H1 (cell line): ENCODE data around the gene NOTCH2. TPM values are rescaled to one million over a fixed set of nuclear protein-coding genes. Genes with fewer than 3 reads are reported as not detected.

Source experiments
- CTCF ChIA-PET: fragments of 300-600 bp; sonication (Branson Sonifier 250); formaldehyde crosslinking; loops from one replicate; lab custom pipeline; 2021; ENCODE audit not compliant: partially characterized antibody; lab: Charles Lee
- POLR2A ChIA-PET: fragments of 300-600 bp; sonication (Branson Sonifier 250); formaldehyde crosslinking; loops from one replicate; lab custom pipeline; 2021; ENCODE audit warnings: inconsistent platforms; ENCODE audit not compliant: partially characterized antibody; lab: Charles Lee
- DNase-seq, 2 experiments: peaks; one replicate each; pipeline versions ENCODE4 v3.0.0 to v3.0.0-alpha.2; 2010 to 2022; ENCODE audit warnings: low spot score in 2 of 2, low read depth in 1 of 2, mixed read lengths in 1 of 2
- FAIRE-seq: peaks from 2 replicates; lab custom pipeline; 2011; peaks lifted over from hg19 to GRCh38; lab: Jason Lieb, UNC
- H2AFZ ChIP-seq: 2 replicates; pipeline ENCODE4 v1.8.1; 2012; ENCODE audit warnings: low read length, inconsistent platforms
- H2AK5ac ChIP-seq: 2 replicates; pipeline ENCODE4 v1.6.1; 2013; ENCODE audit warnings: low read depth, low read length
- H2BK120ac ChIP-seq: replicated peaks from 2 replicates; pipeline ENCODE3; 2013; ENCODE audit warnings: low read depth, low read length, inconsistent platforms
- H2BK12ac ChIP-seq: 2 replicates; pipeline ENCODE4 v1.6.1; 2013; ENCODE audit warnings: low read depth, low read length
- H2BK15ac ChIP-seq: 2 replicates; pipeline ENCODE4 v1.6.1; 2013; ENCODE audit warnings: low read length
- H2BK20ac ChIP-seq: 2 replicates; pipeline ENCODE4 v1.6.1; 2013; ENCODE audit warnings: low read length
- H2BK5ac ChIP-seq: 2 replicates; pipeline ENCODE4 v1.6.1; 2013; ENCODE audit warnings: low read depth, low read length
- H3K14ac ChIP-seq: 2 replicates; pipeline ENCODE4 v1.6.1; 2013; ENCODE audit warnings: inconsistent platforms; ENCODE audit not compliant: insufficient read length
- H3K18ac ChIP-seq: 2 replicates; pipeline ENCODE4 v1.6.1; 2013; ENCODE audit warnings: low read length; ENCODE audit errors: extremely low read depth
- H3K23ac ChIP-seq: 2 replicates; pipeline ENCODE4 v1.6.1; 2013; ENCODE audit warnings: inconsistent platforms; ENCODE audit not compliant: insufficient read length
- H3K23me2 ChIP-seq: 2 replicates; pipeline ENCODE4 v1.6.1; 2013; ENCODE audit warnings: low read depth, low read length
- H3K27ac ChIP-seq: 2 replicates; pipeline ENCODE4 v1.6.1; 2011; ENCODE audit warnings: low read depth, low read length, inconsistent platforms
- H3K27me3 ChIP-seq, 4 experiments: replicated peaks in 1 of 4; 1 replicate in 1 of 4; 2 replicates in 3 of 4; pipeline versions ENCODE4 v1.6.1 to v1.8.1; 2011 to 2013; ENCODE audit warnings: low read length in 3 of 4, mild to moderate bottlenecking in 3 of 4, inconsistent platforms in 2 of 4, mixed read lengths in 2 of 4, moderate library complexity in 1 of 4; ENCODE audit not compliant: control insufficient read depth in 3 of 4, insufficient read depth in 3 of 4; ENCODE audit errors: extremely low read depth in 1 of 4
- H3K36me3 ChIP-seq, 4 experiments: 2 replicates each; pipeline versions ENCODE4 v1.6.1 to v1.8.1; 2011 to 2013; ENCODE audit warnings: mild to moderate bottlenecking in 4 of 4, low read length in 3 of 4, moderate library complexity in 2 of 4, control low read depth in 1 of 4, inconsistent platforms in 1 of 4; ENCODE audit not compliant: insufficient read depth in 4 of 4, control insufficient read depth in 2 of 4
- H3K4ac ChIP-seq: replicated peaks from 2 replicates; pipeline ENCODE3; 2013; ENCODE audit warnings: low read length, low read depth, mixed read lengths, inconsistent platforms; ENCODE audit not compliant: insufficient read length
- H3K4me1 ChIP-seq, 4 experiments: replicated peaks in 1 of 4; 1 replicate in 1 of 4; 2 replicates in 3 of 4; pipeline versions ENCODE4 v1.6.1 to v1.8.1; 2011 to 2013; ENCODE audit warnings: low read length in 3 of 4, inconsistent platforms in 2 of 4, mixed read lengths in 1 of 4; ENCODE audit not compliant: insufficient read depth in 4 of 4, control insufficient read depth in 3 of 4
- H3K4me2 ChIP-seq, 2 experiments: 2 replicates each; pipeline versions ENCODE4 v1.6.1 to v1.8.1; 2011 to 2013; ENCODE audit warnings: low read depth in 2 of 2, low read length in 2 of 2, control low read depth in 1 of 2, inconsistent platforms in 1 of 2, mild to moderate bottlenecking in 1 of 2; ENCODE audit not compliant: insufficient read depth in 1 of 2
- H3K4me3 ChIP-seq, 4 experiments: fragments of 200-600, 300-600 bp in 1 of 4; sonication (generic), shearing (Covaris generic), sonication (Bioruptor Twin) in 1 of 4; 2 replicates each; pipeline versions ENCODE4 v1.5.1 to v1.8.1; 2011 to 2016; ENCODE audit warnings: low read length in 4 of 4, low read depth in 3 of 4, control low read depth in 2 of 4, inconsistent platforms in 2 of 4, mild to moderate bottlenecking in 2 of 4, mixed read lengths in 1 of 4, moderate library complexity in 1 of 4; ENCODE audit not compliant: insufficient read depth in 2 of 4; ENCODE audit errors: extremely low read depth in 1 of 4
- H3K56ac ChIP-seq: replicated peaks from 2 replicates; pipeline ENCODE3; 2013; ENCODE audit warnings: low read depth, mild to moderate bottlenecking, mixed read lengths, low read length, inconsistent platforms; ENCODE audit not compliant: insufficient read length
- H3K79me1 ChIP-seq: 2 replicates; pipeline ENCODE4 v1.6.1; 2013; ENCODE audit warnings: low read depth, low read length, control low read depth
- H3K79me2 ChIP-seq, 2 experiments: 2 replicates each; pipeline versions ENCODE4 v1.6.1 to v1.8.1; 2012 to 2013; ENCODE audit warnings: low read length in 2 of 2, mild to moderate bottlenecking in 2 of 2, inconsistent platforms in 1 of 2; ENCODE audit not compliant: insufficient read depth in 2 of 2, control insufficient read depth in 1 of 2
- H3K9ac ChIP-seq, 4 experiments: replicated peaks in 1 of 4; 1 replicate in 1 of 4; 2 replicates in 3 of 4; pipeline versions ENCODE4 v1.6.1 to v1.8.1; 2011 to 2013; ENCODE audit warnings: low read depth in 3 of 4, low read length in 3 of 4, control low read depth in 2 of 4, mild to moderate bottlenecking in 2 of 4, moderate library complexity in 2 of 4, inconsistent platforms in 1 of 4; ENCODE audit errors: extremely low read depth in 1 of 4
- H3K9me3 ChIP-seq, 2 experiments: 2 replicates each; pipeline versions ENCODE4 v1.6.1 to v1.8.1; 2012 to 2013; ENCODE audit warnings: mild to moderate bottlenecking in 2 of 2, moderate library complexity in 2 of 2, control low read depth in 1 of 2, inconsistent platforms in 1 of 2, low read depth in 1 of 2, low read length in 1 of 2, mixed read lengths in 1 of 2; ENCODE audit not compliant: insufficient read depth in 2 of 2
- H4K20me1 ChIP-seq, 2 experiments: replicated peaks in 1 of 2; 2 replicates each; pipeline versions ENCODE3 to v1.8.1; 2011 to 2013; ENCODE audit warnings: inconsistent platforms in 2 of 2, low read length in 2 of 2, mild to moderate bottlenecking in 1 of 2; ENCODE audit not compliant: insufficient read depth in 2 of 2, control insufficient read depth in 1 of 2
- H4K5ac ChIP-seq: 2 replicates; pipeline ENCODE4 v1.6.1; 2013; ENCODE audit warnings: low read length, low read depth, mixed read lengths, inconsistent platforms; ENCODE audit not compliant: insufficient read length
- H4K8ac ChIP-seq: 2 replicates; pipeline ENCODE4 v1.8.0; 2013; ENCODE audit warnings: mild to moderate bottlenecking, moderate library complexity, low read length, inconsistent platforms; ENCODE audit not compliant: insufficient read depth; ENCODE audit errors: extremely low read depth
- H4K91ac ChIP-seq: replicated peaks from 2 replicates; pipeline ENCODE3; 2013; ENCODE audit warnings: low read length, mixed read lengths, inconsistent platforms; ENCODE audit not compliant: insufficient read length
- BACH1 ChIP-seq: IDR thresholded peaks from 2 replicates; pipeline ENCODE4 v1.6.1; 2012; ENCODE audit warnings: low read length, improper control_type of control experiment
- E2F6 ChIP-seq: IDR thresholded peaks from 2 replicates; pipeline ENCODE4 v1.6.1; 2012; ENCODE audit warnings: inconsistent platforms
- EP300 ChIP-seq, 2 experiments: IDR thresholded peaks; 1 replicate in 1 of 2; 2 replicates in 1 of 2; pipeline ENCODE4 v1.6.1; 2011 to 2012; ENCODE audit warnings: low read depth in 2 of 2, low read length in 2 of 2, mild to moderate bottlenecking in 2 of 2, borderline replicate concordance in 1 of 2, inconsistent platforms in 1 of 2, moderate library complexity in 1 of 2
- JUND ChIP-seq: IDR thresholded peaks from 2 replicates; pipeline ENCODE4 v1.6.1; 2011; ENCODE audit warnings: mild to moderate bottlenecking, improper control_type of control experiment, low read length
- KDM4A ChIP-seq: IDR thresholded peaks from one replicate; pipeline ENCODE4 v1.7.1; 2012; ENCODE audit warnings: low read depth, mild to moderate bottlenecking, moderate library complexity, low read length, inconsistent platforms; ENCODE audit not compliant: severe bottlenecking
- PHF8 ChIP-seq: fragments of 200-600 bp; sonication (generic); conservative IDR thresholded peaks from 2 replicates; pipeline ENCODE4 v1.7.1; 2012; ENCODE audit warnings: low read depth, mild to moderate bottlenecking, inconsistent platforms, low read length, moderate library complexity
- POLR2A ChIP-seq, 2 experiments: IDR thresholded peaks; 1 replicate in 1 of 2; 2 replicates in 1 of 2; pipeline ENCODE4 v1.6.1; 2011; ENCODE audit warnings: low read depth in 2 of 2, low read length in 2 of 2, mild to moderate bottlenecking in 2 of 2; ENCODE audit errors: control extremely low read depth in 1 of 2
- POLR2AphosphoS5 ChIP-seq: IDR thresholded peaks from 2 replicates; pipeline ENCODE4 v1.6.1; 2011; ENCODE audit warnings: low read depth, low read length
- RBBP5 ChIP-seq: IDR thresholded peaks from 2 replicates; pipeline ENCODE4 v1.7.1; 2012; ENCODE audit warnings: low read depth, mild to moderate bottlenecking, inconsistent platforms, low read length, moderate library complexity, borderline replicate concordance
- RNF2 ChIP-seq: fragments of 200-900, 300-1000 bp; sonication (generic); IDR thresholded peaks from 2 replicates; pipeline ENCODE4 v1.7.1; 2016; ENCODE audit warnings: borderline replicate concordance, low read depth, mild to moderate bottlenecking, antibody characterized with exemption, low read length; ENCODE audit not compliant: poor library complexity, severe bottlenecking; ENCODE audit errors: missing control alignments
- SP4 ChIP-seq: IDR thresholded peaks from 2 replicates; pipeline ENCODE4 v1.6.1; 2012; ENCODE audit warnings: low read length, inconsistent platforms
- SUZ12 ChIP-seq: fragments of 200-600 bp; sonication (generic); IDR thresholded peaks from 2 replicates; pipeline ENCODE4 v1.6.1; 2012; ENCODE audit warnings: mild to moderate bottlenecking, inconsistent platforms, low read length, moderate library complexity, mixed read lengths
- TAF1 ChIP-seq: IDR thresholded peaks from 2 replicates; pipeline ENCODE4 v1.6.1; 2011; ENCODE audit warnings: mild to moderate bottlenecking, low read depth, low read length
- TBP ChIP-seq: IDR thresholded peaks from 2 replicates; pipeline ENCODE4 v1.6.1; 2011; ENCODE audit warnings: low read depth, low read length, improper control_type of control experiment
- polyA plus RNA-seq, 7 experiments: library from polyadenylated mRNA; depleted of rRNA in 3 of 7; stranded (reverse) in 5 of 7; unstranded in 2 of 7; fragments of >200 nt in 5 of 7; fragments of 200-250 nt in 2 of 7; gene quantifications; 1 replicate in 5 of 7; 2 replicates in 1 of 7; 4 replicates in 1 of 7; pipeline versions ENCODE4 v1.2.1 to v1.2.3, GENCODE V29; 2011 to 2013; ENCODE audit warnings: missing spikeins in 2 of 7, mixed read lengths in 2 of 7
- total RNA-seq: library from RNA; stranded (reverse); fragmentation: NEBNext Ultra II Directional; extraction: Animal tissue kit (Norgen Biotek cat#: 25700); gene quantifications from 2 replicates; pipeline ENCODE4 v1.2.1, GENCODE V29; 2021

Gene NOTCH2
- total and polyA plus RNA-seq, 2 of the 8 experiments (the other 6 are each of a cell fraction or from before 2014, with no cell fraction given), result 17.7 to 63.0 TPM

DNA sequence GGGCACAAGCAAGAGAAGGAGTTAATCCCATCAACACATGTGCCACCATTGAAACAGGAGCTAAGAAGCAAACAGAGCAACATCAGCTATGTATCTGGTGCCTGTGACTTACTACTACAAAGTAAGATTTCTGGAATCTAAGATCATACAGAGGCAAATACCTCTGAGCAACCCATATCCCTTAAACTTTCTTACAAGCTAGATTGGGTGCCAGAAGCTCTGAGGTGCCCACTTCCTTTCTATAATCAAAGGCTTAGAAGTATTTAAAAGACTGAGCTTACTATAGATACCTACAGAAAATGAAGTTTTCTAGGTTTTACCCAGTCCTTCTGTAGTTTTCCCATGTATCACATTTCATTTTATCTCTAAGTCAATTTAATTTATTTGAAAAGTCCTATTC is 128.8 kb downstream of the NOTCH2 start:
- Histone ChIP-seq H3K9ac (no peak overlapping the region), H3K4ac (no peak overlapping the region), H2AK5ac (no peak overlapping the region), H3K79me1 (no peaks in the 10 kb centered on the region)
- TF ChIP-seq TAF1 (no peak), PHF8 (no peak), SP4 (no peak), E2F6 (no peak), TBP (no peak), KDM4A (no peak), BACH1 (no peak), JUND (no peak), POLR2A (IDR thresholded peaks at IDR 0.05; ENCODE audit: control extremely low read depth in 1 of 2, low read depth in 2 of 2, low read length in 2 of 2) (no peak), EP300 (IDR thresholded peaks at IDR 0.05; ENCODE audit: borderline replicate concordance in 1 of 2, low read depth in 2 of 2, low read length in 2 of 2) (no peak), SUZ12 (no peak), RBBP5 (no peak), RNF2 (no peak), POLR2AphosphoS5 (no peak)
- TF ChIP-seq, all 59 proteins: peak for 0
- H2AFZ ChIP-seq, result no peak overlapping the region
- no peaks in the 10 kb centered on the region for H3K9me3 ChIP-seq
- H3K79me2 ChIP-seq, result no peaks in the 10 kb centered on the region
- H3K27me3 ChIP-seq, result no peaks in the 10 kb centered on the region
- no peak for DNase-seq
- H2BK15ac ChIP-seq, result no peak overlapping the region
- H3K14ac ChIP-seq, result no peak overlapping the region
- no peak overlapping the region for H3K4me3 ChIP-seq
- H3K4me1 ChIP-seq, result peaks cover 0 to 3% (median 0%) of the 10 kb centered on the region in 4 experiments; a peak in 1 of 7 replicates
- peaks cover 0 to 4% of the 10 kb centered on the region in 2 experiments for H4K20me1 ChIP-seq
- no peak overlapping the region for H4K91ac ChIP-seq
- no peak overlapping the region for H4K8ac ChIP-seq
- no peak overlapping the region for H2BK5ac ChIP-seq
- no peak overlapping the region for H3K27ac ChIP-seq
- no peak overlapping the region for H2BK120ac ChIP-seq
- no peak overlapping the region for H2BK12ac ChIP-seq
- CTCF ChIA-PET, result interaction anchor here (0.8 kb wide), 1 partner anchor 28 kb away, joined by 3 read pairs; no protein-coding TSS in a partner anchor
- H3K23ac ChIP-seq, result no peak overlapping the region
- H2BK20ac ChIP-seq, result no peak overlapping the region
- no peak overlapping the region for H4K5ac ChIP-seq
- POLR2A ChIA-PET, result no interaction called here
- H3K36me3 ChIP-seq, result peaks cover 0 to 8% (median under 1%) of the 10 kb centered on the region in 4 experiments; a peak in 5 of 8 replicates
- no peak overlapping the region for H3K4me2 ChIP-seq
- no peak for FAIRE-seq
- H3K23me2 ChIP-seq, result no peaks in the 10 kb centered on the region; the same call in 1 of the 2 replicates
- H3K56ac ChIP-seq, result no peak overlapping the region
- no peak overlapping the region for H3K18ac ChIP-seq
